Ovary (tissue), 9 donors: Measurements from ENCODE around the gene PIAS3. TPM values are rescaled to one million over a fixed set of nuclear protein-coding genes. Genes with fewer than 3 reads are reported as not detected.

ENCODE experiments used
- DNase-seq, 5 donors: peaks; one replicate each; pipeline ENCODE4 v3.0.0-alpha.2; 2019 to 2020
- H3K27ac ChIP-seq, 2 donors: fragments of 200-600 bp; one replicate each; pipeline versions ENCODE4 v1.5.1 to v1.8.0; 2019 to 2022
- H3K27me3 ChIP-seq: fragments of 200-600 bp; one replicate; pipeline ENCODE4 v1.8.0; 2022
- H3K36me3 ChIP-seq: fragments of 200-600 bp; sonication (generic); one replicate; pipeline ENCODE4 v1.5.1; 2019
- H3K4me1 ChIP-seq: one replicate; pipeline ENCODE4 v1.8.1; 2013; ENCODE audit warnings: mild to moderate bottlenecking, moderate library complexity; ENCODE audit not compliant: insufficient read depth
- H3K4me3 ChIP-seq: fragments of 200-600 bp; sonication (generic); one replicate; pipeline ENCODE4 v1.5.1; 2017
- H3K9me3 ChIP-seq, 2 donors: fragments of 200-600 bp in 1 of 2; sonication (generic) in 1 of 2; one replicate each; pipeline versions ENCODE4 v1.5.1 to v1.8.1; 2013 to 2019; ENCODE audit warnings: mild to moderate bottlenecking in 1 of 2, moderate library complexity in 1 of 2
- CTCF ChIP-seq, 3 donors: fragments of 450-650 bp in 2 of 3; fragments of 200-600 bp in 1 of 3; IDR thresholded peaks; one replicate each; pipeline versions ENCODE4 v1.5.1 to v1.8.0; 2016 to 2022; ENCODE audit warnings: antibody characterized with exemption in 3 of 3, mild to moderate bottlenecking in 1 of 3
- EP300 ChIP-seq: sonication (generic); formaldehyde crosslinking; IDR thresholded peaks from one replicate; pipeline ENCODE4 v1.6.1; 2017; ENCODE audit warnings: antibody characterized with exemption
- POLR2A ChIP-seq: fragments of 450-650 bp; IDR thresholded peaks from one replicate; pipeline ENCODE4 v1.6.1; 2017; ENCODE audit warnings: antibody characterized with exemption, mild to moderate bottlenecking, moderate library complexity
- WGBS, 3 donors: extraction: QIAGEN DNeasy Blood & Tissue Kit in 1 of 3; methylation state at CpG; one replicate each; pipeline versions ENCODE4 v1.1.5 to v1.1.7; 2013 to 2017; 5-methylcytosine and 5-hydroxymethylcytosine counted together
- intact Hi-C, 4 donors: fragments of 100-400 bp; cut with DNase I; formaldehyde crosslinking; loops; one replicate each; pipeline versions ENCODE4 v1.11.0 to v1.15.1; 2022 to 2023
- polyA plus RNA-seq, 2 donors: library from polyadenylated mRNA; stranded (reverse); fragments of 200-250 nt in 1 of 2; fragments of 350-450 nt in 1 of 2; fragmentation: Illumina TruSeq in 1 of 2; extraction: RNeasy Lipid Tissue Mini Kit (QIAGEN cat#74804) in 1 of 2; gene quantifications; one replicate each; pipeline ENCODE4 v1.2.3, GENCODE V29; 2013 to 2014
- total RNA-seq, 7 donors: library from RNA; depleted of rRNA in 2 of 7; stranded (reverse); fragments of >200 nt in 2 of 7; fragmentation: NEBNext Ultra II Directional in 3 of 7; extraction: Animal tissue kit (Norgen Biotek cat#: 25700) in 3 of 7; gene quantifications; one replicate each; pipeline versions ENCODE4 v1.1.0 to v1.2.4, GENCODE V29; 2016 to 2023
- donor health status: DM: no; HTN: no; CAD: no; lungs with moderate emphysema.
- donor health status: DM: no; HTN: no; CAD: no.
- donor health status: Bipolar disorder and iron deficiency.
- donor health status: DM: yes; HTN: yes; CAD: no.
- donor health status: DM: no; HTN: no; CAD: no.
- donor health status: DM: yes; HTN: yes; CAD: no.

PIAS3 gene
- total and polyA plus RNA-seq, 9 donors: 22.9 to 64.1 (median 39.5) TPM

- intact Hi-C loops: loop anchor here in 1 of 4 donors (10.0 kb wide), 1 partner anchor 47 kb away; the partner anchor contains the start of gene PIAS3
- DNase-seq: no peak
- WGBS, 3 donors: 79 to 86% (median 80%) methylated on average over 12 of the region's 12 CpGs
Observed at GRCh38 chr1:145901312-145902021, 42.6 kb upstream of the PIAS3 start.

DNA sequence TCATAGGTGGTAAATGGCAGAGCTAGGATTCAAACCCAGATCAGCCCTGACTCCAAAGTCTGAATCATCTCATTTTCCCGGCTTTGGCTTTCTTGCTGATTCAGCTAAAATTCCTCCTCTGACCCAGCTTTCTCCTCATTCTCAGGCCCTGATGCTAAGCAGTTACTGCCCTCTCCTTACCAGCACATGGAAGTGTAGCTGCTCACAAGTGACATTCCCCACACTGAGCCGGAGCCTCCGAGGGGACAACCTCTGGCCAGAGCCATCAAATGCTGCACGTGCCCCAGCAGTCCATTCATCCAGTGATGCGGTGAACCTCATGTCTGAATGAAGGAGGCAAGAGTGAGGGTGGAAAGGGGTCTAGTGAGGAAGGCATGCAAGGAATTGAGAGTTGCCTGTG is 39.9 kb upstream of the PIAS3 start:
- no peaks in the 10 kb centered on the region for H3K27me3 ChIP-seq
- intact Hi-C loops: loop anchor here in 1 of 4 donors (10.0 kb wide), 1 partner anchor 106 kb away; no protein-coding TSS in a partner anchor

More at GRCh38 chr1:145901312-145902021, 42.6 kb upstream of the PIAS3 start:
- Histone ChIP-seq H3K9me3 (no peaks in the 10 kb centered on the region), H3K27ac (no peak overlapping the region), H3K4me3 (no peak overlapping the region), H3K4me1 (no peaks in the 10 kb centered on the region), H3K27me3 (no peaks in the 10 kb centered on the region), H3K36me3 (no peaks in the 10 kb centered on the region)
- TF ChIP-seq POLR2A (no peak), EP300 (no peak), CTCF (IDR thresholded peaks at IDR 0.05) (no peak)

GRCh38 chr1:145897969-145898368 is 39.1 kb upstream of the PIAS3 start:
- Histone ChIP-seq H3K27ac (no peak overlapping the region), H3K9me3 (no peaks in the 10 kb centered on the region), H3K27me3 (no peaks in the 10 kb centered on the region), H3K4me3 (no peak overlapping the region), H3K4me1 (peaks cover 1% of the 10 kb centered on the region), H3K36me3 (no peaks in the 10 kb centered on the region)
- TF ChIP-seq EP300 (no peak), CTCF (IDR thresholded peaks at IDR 0.05) (no peak), POLR2A (no peak)
- DNase-seq: no peak
- WGBS, 3 donors: 63 to 75% (median 74%) methylated on average over 1 of the region's 1 CpG
- intact Hi-C loops: loop anchor here in 1 of 4 donors (10.0 kb wide), 1 partner anchor 107 kb away; no protein-coding TSS in a partner anchor

More for the DNA sequence above, 39.9 kb upstream of the PIAS3 start:
- Histone ChIP-seq H3K27ac (no peak overlapping the region), H3K4me1 (no peaks in the 10 kb centered on the region), H3K9me3 (no peaks in the 10 kb centered on the region), H3K4me3 (no peak overlapping the region), H3K36me3 (no peaks in the 10 kb centered on the region)
- DNase-seq: no peak
- TF ChIP-seq CTCF (IDR thresholded peaks at IDR 0.05): no peak
- TF ChIP-seq POLR2A: no peak
- TF ChIP-seq EP300: no peak
- 75 to 78% (median 75%) methylated on average over 5 of the region's 5 CpGs for WGBS, 3 donors

GRCh38 chr1:145895471-145895870 is 36.6 kb upstream of the PIAS3 start:
- TF ChIP-seq EP300 (no peak), CTCF (IDR thresholded peaks at IDR 0.05) (no peak), POLR2A (no peak)
- no peaks in the 10 kb centered on the region for H3K36me3 ChIP-seq
- intact Hi-C loops: loop anchor here in 2 of 4 donors (2.0 to 10.0 kb wide), 2 partner anchors 13 to 109 kb away; no protein-coding TSS in a partner anchor

More at GRCh38 chr1:145895471-145895870, 36.6 kb upstream of the PIAS3 start:
- no peak overlapping the region for H3K4me3 ChIP-seq
- WGBS, 3 donors: 96 to 100% (median 98%) methylated on average over 1 of the region's 1 CpG
- H3K9me3 ChIP-seq: no peaks in the 10 kb centered on the region
- H3K27me3 ChIP-seq: no peaks in the 10 kb centered on the region
- no peak for DNase-seq
- peaks cover 8% of the 10 kb centered on the region for H3K4me1 ChIP-seq
- no peak overlapping the region for H3K27ac ChIP-seq
